ENCODE data around the gene PPT2.
A peak's percentile ranks its signal among the peaks of the same experiment; 100 is the strongest.
"Not testable (repeated sequence)": the region's sequence is repeated elsewhere in the genome, so short reads cannot be mapped to it uniquely, and the experiment has no call there.

The PPT2 gene

GRCh38 chr6:32127409-32127716 lies 26.6 kb upstream of the PPT2 start:
- DNase-seq (ENCODE audit: low spot score) = no peak

GRCh38 chr6:32127717-32128592 lies 26.0 kb upstream of the PPT2 start, which contains the start of gene ATF6B:
Gene ATF6B, minus strand, starts transcription at chr6:32128246. Its CDS starts 39 bp downstream, at chr6:32128207.
- DNase-seq (ENCODE audit: low spot score) = peak; percentile 92

GRCh38 chr6:32128751-32129296 lies 25.1 kb upstream of the PPT2 start:
- no peak for DNase-seq (ENCODE audit: low spot score)

DNA sequence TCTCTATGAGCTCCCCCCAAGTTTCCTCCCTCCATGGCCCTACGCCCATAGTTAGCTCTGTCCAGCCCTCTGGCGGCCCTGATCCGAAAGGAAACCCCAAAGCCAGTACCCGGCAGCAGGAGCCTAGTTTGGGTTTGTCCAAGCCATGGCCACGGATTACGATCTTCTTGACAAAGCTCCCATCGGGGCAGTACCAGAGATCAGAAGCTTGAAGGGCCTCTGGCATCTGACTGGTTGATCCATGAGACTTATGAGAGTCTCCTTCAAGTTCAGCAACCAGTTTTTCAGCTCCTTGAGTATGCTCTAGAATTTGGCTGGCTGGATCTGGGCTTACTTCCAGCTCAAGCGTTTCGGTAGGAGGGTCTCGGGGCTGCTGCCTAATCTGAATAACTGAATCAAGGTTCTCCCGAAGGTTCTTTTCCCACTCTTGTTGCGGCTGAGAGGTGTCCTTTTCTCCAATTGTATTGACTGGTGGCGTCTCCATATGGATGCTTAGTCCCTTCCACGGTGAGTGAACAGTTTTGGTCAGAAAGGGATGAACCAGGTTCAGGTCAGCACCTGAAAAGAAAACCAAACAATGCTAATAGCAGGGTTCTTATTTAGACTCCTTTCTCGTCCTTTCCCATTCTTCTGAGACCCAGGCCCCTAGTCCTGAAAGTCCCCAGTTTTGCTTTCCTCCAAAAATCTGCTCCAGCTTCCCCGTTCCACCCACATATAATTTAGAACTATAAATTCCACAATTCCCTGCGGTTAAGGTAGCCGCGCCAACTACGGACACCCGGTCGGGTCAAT lies 24.4 kb upstream of the PPT2 start:
- no peak for DNase-seq (ENCODE audit: low spot score)

- no peak for DNase-seq (ENCODE audit: low spot score)
Observed at GRCh38 chr6:32131439-32131948, 22.4 kb upstream of the PPT2 start.

GRCh38 chr6:32132110-32132509 lies 21.8 kb upstream of the PPT2 start:
- DNase-seq (ENCODE audit: low spot score) = no peak

DNA sequence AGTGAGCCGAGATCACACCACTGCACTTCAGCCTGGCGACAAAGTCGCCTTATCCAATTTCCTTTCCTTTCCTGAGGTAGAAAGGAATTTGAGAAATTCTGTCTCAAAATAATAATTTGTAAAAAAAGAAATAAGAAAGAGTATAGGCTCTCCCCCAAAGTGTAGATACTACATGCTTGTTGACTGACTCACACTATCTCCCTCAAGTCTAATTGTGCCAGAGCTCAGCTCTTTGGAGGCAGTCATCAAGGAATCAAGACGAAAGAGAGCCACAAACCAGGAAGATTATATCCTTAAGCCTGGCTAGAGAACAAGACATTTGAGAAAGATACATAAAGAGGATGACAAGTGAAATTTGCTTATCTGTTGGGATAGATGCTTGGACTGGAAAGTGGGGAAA lies 20.2 kb upstream of the PPT2 start:
- no peak for DNase-seq (ENCODE audit: low spot score)

DNA sequence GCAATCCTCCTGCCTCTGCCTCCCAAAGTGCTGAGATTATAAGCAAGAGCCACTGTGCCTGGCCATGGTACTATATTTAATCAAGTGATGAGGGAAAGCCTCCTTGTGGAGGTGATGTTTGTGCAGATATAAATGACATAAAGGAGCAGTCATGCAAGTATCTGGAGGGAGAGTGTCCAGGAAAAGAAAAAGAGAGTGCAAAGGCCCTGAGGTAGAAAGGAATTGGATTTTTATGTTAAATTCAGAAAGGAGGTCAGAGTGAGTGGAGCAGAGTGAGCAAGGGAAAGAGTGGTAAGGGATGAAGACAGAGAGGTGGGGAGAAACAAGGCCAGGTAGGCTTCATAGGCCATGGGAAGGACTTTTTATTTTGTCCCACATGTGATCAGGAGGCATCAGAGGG lies 16.5 kb upstream of the PPT2 start:
- DNase-seq (ENCODE audit: low spot score) = no peak

DNA sequence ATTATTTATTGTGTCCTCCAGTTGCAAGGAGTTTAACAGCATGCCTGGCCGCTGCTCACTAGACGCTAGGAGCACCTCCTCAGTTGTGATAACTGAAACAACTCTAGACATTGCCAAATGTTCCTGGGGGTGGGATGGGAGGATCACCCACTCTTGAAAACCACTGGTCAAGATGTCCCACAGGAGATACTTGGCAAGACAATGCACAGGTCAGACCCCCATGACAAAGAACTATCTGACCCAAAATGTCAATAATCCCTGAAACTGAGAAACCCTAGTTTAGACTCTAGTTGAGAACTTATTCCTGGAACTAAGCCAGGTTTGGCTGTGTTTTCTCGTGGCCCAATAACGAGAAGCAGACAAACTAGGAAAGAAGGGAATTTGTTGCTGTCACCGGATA lies 14.4 kb upstream of the PPT2 start:
- DNase-seq (ENCODE audit: low spot score) = no peak

GRCh38 chr6:32140420-32141046 lies 13.4 kb upstream of the PPT2 start:
- no peak for DNase-seq (ENCODE audit: low spot score)

DNA sequence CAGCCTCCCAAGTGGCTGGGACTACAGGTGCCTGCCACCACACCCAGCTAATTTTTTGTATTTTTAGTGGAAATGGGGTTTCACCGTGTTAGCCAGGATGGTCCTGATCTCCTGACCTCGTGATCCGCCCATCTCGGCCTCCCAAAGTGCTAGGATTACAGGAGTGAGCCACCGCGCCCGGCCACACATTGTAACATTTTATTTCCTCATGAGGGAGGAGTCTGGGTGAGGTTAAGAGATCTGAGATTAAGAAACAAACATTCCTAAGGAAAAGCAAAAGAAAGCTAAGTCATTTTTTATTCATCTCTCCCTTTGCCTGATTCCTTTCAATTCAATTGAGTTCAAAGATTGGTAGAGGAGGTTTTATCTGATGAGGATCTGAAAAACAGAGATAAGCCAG lies 9.7 kb upstream of the PPT2 start:
- DNase-seq (ENCODE audit: low spot score) = not testable (repeated sequence)

GRCh38 chr6:32146287-32146686 lies 7.7 kb upstream of the PPT2 start:
- no peak for DNase-seq (ENCODE audit: low spot score)

DNA sequence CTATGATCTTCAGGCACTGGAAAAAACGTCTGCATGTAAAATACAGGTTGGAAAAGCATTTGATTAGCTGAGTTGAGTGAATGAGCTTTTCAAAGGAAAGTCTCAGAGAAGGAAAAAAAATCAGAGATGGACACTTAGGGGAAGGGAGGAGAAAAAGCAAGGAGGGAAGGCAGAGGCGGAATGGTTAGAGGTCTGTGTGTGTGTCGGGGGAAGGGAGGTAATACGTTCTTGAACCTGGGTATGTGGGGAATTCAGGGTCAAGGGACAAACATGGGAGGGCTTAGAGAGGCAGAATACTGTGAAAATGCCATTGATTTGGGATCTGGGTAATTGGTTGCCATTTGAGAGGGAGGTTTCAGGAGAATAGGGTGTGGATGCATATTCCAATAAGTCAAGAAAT lies 7.3 kb upstream of the PPT2 start:
- no peak for DNase-seq (ENCODE audit: low spot score)

DNA sequence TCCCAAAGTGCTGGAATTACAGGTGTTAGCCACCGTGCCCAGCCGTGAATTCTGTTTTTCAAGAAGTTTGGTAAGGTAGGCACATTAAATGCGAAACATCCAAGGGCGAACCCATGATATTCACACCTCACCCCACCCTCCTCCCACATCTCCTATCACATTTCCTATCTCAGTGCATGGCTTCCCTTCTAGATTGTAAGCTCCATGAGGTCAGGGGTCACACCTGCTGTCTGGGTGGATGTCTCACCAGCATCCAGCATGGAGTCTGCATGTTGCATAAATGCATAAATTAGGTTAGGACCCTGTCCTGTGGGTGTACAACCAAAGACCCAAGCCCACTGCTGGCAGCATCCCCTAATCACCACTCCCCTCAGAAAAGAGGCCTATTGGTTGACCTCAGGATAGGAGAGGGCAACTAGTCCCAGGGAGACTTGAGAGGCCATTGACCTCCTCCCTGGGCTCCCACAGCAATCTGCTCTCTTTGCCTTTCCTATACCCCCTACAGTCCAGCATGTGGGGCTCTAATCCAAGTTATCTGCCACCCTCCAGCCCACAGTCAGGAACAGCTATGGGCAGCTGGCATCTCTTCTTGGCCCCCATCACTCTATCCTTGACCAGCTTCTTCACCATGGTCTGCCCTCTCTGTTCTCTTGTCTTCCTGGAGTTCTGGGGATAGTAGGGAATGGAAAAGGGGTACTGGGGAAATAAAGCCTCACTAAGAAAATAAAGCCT lies 6.4 kb upstream of the PPT2 start:
- DNase-seq (ENCODE audit: low spot score) = no peak

DNA sequence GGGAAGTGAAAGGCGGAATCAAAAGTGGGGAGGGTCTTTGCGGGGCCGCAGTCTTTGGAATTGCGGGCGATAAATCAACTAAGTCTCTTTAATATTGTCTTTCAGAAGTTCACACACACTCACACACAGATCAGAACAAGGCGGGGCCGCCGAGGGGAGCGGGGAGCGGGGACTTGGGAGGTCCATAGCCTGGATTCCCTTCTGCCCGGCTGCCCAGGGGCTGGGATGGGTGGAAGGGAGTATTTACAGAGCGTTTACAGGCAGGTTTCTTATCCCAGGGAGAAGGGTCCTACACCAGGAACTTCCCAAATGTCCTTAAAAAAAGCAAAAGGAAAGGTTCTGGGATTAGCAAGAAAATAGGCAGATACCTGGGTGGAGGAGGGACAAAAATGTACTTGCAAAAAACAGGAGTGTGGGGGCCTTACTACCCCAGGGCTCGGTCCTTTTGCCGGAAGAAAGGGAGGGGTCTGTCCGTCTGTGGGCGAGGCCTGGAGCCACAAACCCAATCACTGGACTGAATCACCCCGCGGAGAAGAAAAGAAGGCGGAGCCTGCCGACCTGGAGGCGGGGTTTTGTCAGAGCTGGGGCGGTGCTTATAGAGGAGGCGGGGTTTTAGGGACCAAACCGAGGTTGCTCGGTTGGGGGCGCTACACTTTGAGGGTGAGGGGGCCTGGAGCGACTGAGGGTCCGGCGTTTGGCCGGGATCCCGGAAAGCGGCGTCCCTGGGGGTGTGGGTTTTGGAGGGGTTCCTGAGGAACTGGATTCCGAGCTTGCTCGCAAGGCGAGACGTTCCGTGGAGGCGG lies 5.5 kb upstream of the PPT2 start:
- DNase-seq (ENCODE audit: low spot score) = no peak

GRCh38 chr6:32149092-32149755 lies 4.7 kb upstream of the PPT2 start:
- no peak for DNase-seq (ENCODE audit: low spot score)

DNA sequence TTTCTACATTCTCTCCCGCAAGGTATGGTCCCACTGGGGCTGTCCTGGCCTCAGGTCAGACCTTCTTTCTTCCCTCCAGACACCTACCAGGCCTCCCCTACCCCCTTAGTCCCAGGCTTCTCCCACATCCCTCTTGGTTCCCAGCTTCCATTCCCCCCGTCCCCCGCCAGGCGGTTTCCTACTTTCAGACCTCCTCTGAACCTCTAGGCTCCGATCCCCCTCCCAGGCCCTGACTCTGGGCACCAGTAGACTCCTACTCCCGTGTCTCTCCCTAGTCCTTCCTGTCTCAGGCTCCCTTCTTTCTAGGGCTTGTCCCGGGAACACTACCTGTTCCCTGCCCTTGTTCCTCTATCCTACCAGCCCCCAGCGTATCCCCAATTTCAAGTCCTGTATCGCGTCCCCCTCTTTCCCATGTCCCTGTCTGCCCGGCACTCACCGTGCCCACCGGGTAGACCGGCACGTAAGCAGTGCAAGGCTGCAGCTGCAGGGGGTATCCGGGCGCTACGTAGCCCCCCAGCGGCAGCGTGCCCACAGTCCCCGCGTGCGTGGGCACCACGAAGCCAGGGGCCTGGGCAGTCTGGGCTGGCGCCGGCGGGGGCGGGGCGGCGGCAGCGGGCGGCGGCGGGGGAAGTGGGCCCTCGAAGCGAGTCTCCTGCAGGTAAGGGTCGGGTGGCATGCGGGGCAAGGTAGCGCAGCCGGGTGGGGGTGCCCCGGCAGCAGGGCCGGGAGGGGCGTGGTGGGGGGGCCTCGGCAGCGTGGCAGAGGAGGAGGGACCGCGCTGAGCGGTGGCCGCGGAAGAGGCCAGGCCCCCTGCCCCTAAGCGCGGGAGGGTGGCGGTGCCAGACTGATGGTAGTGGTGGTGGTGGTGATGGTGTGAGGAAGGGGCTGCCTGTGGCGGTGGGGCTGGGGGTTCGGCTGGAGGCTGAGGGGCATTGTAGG lies 3.7 kb upstream of the PPT2 start:
- DNase-seq (ENCODE audit: low spot score) = no peak

DNA sequence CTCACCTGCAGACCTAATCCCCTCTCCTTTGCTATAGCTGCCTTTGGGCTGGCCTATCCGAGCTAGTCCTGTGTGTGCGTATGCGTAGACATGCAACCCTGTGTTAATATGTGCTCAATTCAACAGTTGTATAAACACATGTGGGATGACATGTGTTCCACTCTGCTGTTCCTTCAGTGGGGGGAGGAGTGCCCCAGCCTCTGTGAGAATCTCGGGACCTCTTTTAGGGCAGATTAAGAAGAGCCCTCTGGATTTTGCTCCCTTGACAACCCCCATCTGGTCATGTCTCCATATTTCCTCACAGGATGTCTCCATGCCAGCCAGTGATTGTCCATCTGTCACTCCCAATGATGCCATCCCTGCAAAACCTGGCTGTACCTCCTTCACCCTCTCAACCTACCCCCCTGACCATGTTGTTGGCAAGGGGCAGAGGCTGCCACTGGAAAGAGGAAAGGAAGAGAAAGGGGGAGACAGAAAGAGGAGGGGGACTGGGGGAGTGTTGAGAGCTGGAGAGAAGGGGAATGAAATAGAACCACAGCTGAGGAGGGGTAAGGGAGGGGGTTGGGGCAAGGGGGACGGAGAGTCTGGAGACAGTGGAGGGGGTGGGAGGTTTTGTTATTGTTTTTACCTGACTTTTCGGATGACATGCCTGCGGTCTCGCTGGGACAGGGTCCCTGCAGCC lies 2.6 kb upstream of the PPT2 start:
- DNase-seq (ENCODE audit: low spot score) = no peak

Data from left forelimb (tissue), 1 donor.